ENCODE results near the gene CNOT3. TPM values are rescaled to one million over a fixed set of nuclear protein-coding genes. Genes with fewer than 3 reads are reported as not detected.

The CNOT3 gene
- total and polyA plus RNA-seq, 2 of the 13 experiments (the other 11 are each of a cell fraction or from before 2014, with no cell fraction given): 4.3 to 5.8 TPM

- TF ChIP-seq KDM5B (CRISPR knock-in tag; IDR thresholded peaks at IDR 0.05; ENCODE audit: borderline replicate concordance): no peak
- peak; percentile 68 for TF ChIP-seq CTCF (CRISPR knock-in tag; IDR thresholded peaks at IDR 0.05)
- TF ChIP-seq ZNF24 (IDR thresholded peaks at IDR 0.05): 0 out of 2 replicates have a peak, but pooled peaks have one; percentile 23
- TF ChIP-seq ZNF629 (CRISPR knock-in tag; conservative IDR thresholded peaks at IDR 0.05): no peak
- TF ChIP-seq, protein P1, sequence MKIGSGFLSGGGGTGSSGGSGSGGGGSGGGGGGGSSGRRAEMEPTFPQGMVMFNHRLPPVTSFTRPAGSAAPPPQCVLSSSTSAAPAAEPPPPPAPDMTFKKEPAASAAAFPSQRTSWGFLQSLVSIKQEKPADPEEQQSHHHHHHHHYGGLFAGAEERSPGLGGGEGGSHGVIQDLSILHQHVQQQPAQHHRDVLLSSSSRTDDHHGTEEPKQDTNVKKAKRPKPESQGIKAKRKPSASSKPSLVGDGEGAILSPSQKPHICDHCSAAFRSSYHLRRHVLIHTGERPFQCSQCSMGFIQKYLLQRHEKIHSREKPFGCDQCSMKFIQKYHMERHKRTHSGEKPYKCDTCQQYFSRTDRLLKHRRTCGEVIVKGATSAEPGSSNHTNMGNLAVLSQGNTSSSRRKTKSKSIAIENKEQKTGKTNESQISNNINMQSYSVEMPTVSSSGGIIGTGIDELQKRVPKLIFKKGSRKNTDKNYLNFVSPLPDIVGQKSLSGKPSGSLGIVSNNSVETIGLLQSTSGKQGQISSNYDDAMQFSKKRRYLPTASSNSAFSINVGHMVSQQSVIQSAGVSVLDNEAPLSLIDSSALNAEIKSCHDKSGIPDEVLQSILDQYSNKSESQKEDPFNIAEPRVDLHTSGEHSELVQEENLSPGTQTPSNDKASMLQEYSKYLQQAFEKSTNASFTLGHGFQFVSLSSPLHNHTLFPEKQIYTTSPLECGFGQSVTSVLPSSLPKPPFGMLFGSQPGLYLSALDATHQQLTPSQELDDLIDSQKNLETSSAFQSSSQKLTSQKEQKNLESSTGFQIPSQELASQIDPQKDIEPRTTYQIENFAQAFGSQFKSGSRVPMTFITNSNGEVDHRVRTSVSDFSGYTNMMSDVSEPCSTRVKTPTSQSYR (CRISPR knock-in tag; IDR thresholded peaks at IDR 0.05; ENCODE audit: borderline replicate concordance): no peak
- TF ChIP-seq ZNF558 (CRISPR knock-in tag; IDR thresholded peaks at IDR 0.05; ENCODE audit: borderline replicate concordance): no peak
- TF ChIP-seq SMAD9 (CRISPR knock-in tag; IDR thresholded peaks at IDR 0.05): no peak
- TF ChIP-seq HNF1A (IDR thresholded peaks at IDR 0.05; ENCODE audit: low read depth): no peak
- no peak for TF ChIP-seq HNF1A (CRISPR knock-in tag; IDR thresholded peaks at IDR 0.05; ENCODE audit: borderline replicate concordance)
- no peak; the same call in 1 of the 2 replicates for TF ChIP-seq ZIK1 (CRISPR knock-in tag; IDR thresholded peaks at IDR 0.05; ENCODE audit: borderline replicate concordance, low read depth)
- no peak for TF ChIP-seq KLF6 (CRISPR knock-in tag; IDR thresholded peaks at IDR 0.05)
- TF ChIP-seq THRA (CRISPR knock-in tag; IDR thresholded peaks at IDR 0.05; ENCODE audit: borderline replicate concordance): no peak
- TF ChIP-seq, protein P2, sequence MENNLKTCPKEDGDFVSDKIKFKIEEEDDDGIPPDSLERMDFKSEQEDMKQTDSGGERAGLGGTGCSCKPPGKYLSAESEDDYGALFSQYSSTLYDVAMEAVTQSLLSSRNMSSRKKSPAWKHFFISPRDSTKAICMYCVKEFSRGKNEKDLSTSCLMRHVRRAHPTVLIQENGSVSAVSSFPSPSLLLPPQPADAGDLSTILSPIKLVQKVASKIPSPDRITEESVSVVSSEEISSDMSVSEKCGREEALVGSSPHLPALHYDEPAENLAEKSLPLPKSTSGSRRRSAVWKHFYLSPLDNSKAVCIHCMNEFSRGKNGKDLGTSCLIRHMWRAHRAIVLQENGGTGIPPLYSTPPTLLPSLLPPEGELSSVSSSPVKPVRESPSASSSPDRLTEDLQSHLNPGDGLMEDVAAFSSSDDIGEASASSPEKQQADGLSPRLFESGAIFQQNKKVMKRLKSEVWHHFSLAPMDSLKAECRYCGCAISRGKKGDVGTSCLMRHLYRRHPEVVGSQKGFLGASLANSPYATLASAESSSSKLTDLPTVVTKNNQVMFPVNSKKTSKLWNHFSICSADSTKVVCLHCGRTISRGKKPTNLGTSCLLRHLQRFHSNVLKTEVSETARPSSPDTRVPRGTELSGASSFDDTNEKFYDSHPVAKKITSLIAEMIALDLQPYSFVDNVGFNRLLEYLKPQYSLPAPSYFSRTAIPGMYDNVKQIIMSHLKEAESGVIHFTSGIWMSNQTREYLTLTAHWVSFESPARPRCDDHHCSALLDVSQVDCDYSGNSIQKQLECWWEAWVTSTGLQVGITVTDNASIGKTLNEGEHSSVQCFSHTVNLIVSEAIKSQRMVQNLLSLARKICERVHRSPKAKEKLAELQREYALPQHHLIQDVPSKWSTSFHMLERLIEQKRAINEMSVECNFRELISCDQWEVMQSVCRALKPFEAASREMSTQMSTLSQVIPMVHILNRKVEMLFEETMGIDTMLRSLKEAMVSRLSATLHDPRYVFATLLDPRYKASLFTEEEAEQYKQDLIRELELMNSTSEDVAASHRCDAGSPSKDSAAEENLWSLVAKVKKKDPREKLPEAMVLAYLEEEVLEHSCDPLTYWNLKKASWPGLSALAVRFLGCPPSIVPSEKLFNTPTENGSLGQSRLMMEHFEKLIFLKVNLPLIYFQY (CRISPR knock-in tag; IDR thresholded peaks at IDR 0.05; ENCODE audit: borderline replicate concordance): peak; percentile 34; the same call in 1 of the 2 replicates
These were observed 51.7 kb downstream of the CNOT3 start, which contains the start of gene MBOAT7 (continued) for GRCh38 chr19:54189145-54189734.

Data from HepG2 (cell line).